GM12878 (cell line): ENCODE measurements around the gene MAML3. TPM values are rescaled to one million over a fixed set of nuclear protein-coding genes. Genes with fewer than 3 reads are reported as not detected.

ENCODE experiments used
- ATAC-seq: fragments of 200-7000 bp; cut with Tn5 transposase; 3 replicates; pipeline ENCODE4 v1.9.1; 2020; ENCODE audit warnings: mild to moderate bottlenecking, moderate library complexity
- BruUV-seq: library from RNA; stranded (reverse); fragments of 400-500 nt; replicated peaks from 2 replicates; lab custom pipeline; 2021; lab: Mats Ljungman, UMichigan
- CTCF ChIA-PET: fragments of 300-600 bp; sonication (Branson Sonifier 250); formaldehyde crosslinking; extraction: SDS; loops from one replicate; lab custom pipeline; 2021; ENCODE audit warnings: inconsistent platforms; lab: Yijun Ruan, JAX
- POLR2A ChIA-PET: fragments of 350-600 bp; formaldehyde crosslinking; extraction: SDS; loops from one replicate; lab custom pipeline; 2021; ENCODE audit warnings: inconsistent platforms; lab: Charles Lee
- RAD21 ChIA-PET: fragments of 300-600 bp; sonication (Branson Sonifier 250); formaldehyde crosslinking; loops from one replicate; lab custom pipeline; 2023; ENCODE audit warnings: antibody characterized with exemption; ENCODE audit not compliant: unreplicated experiment; lab: Charles Lee
- SMC1A ChIA-PET: fragments of 300-600 bp; sonication (Branson Sonifier 250); formaldehyde crosslinking; loops from one replicate; lab custom pipeline; 2023; ENCODE audit not compliant: unreplicated experiment, uncharacterized antibody; lab: Charles Lee
- DNase-seq: peaks from one replicate; pipeline ENCODE4 v3.0.0-alpha.2; 2011; ENCODE audit warnings: low read depth, low spot score
- FAIRE-seq: peaks from 3 replicates; lab custom pipeline; 2011; peaks lifted over from hg19 to GRCh38; lab: Jason Lieb, UNC
- H2AFZ ChIP-seq: 2 replicates; pipeline ENCODE4 v1.6.0; 2011; ENCODE audit warnings: low read depth, low read length, control low read depth; ENCODE audit not compliant: control insufficient read depth
- H3K27ac ChIP-seq: 2 replicates; pipeline ENCODE4 v1.5.1; 2011; ENCODE audit warnings: control low read depth; ENCODE audit not compliant: control insufficient read depth, insufficient read depth
- H3K27me3 ChIP-seq, 2 experiments: replicated peaks in 1 of 2; 2 replicates each; pipeline versions ENCODE4 v1.6.0 to v1.6.1; 2011; ENCODE audit warnings: low read length in 1 of 2; ENCODE audit not compliant: control insufficient read depth in 2 of 2, insufficient read depth in 2 of 2
- H3K36me3 ChIP-seq, 2 experiments: 2 replicates each; pipeline ENCODE4 v1.5.1; 2011; ENCODE audit warnings: low read length in 1 of 2; ENCODE audit not compliant: control insufficient read depth in 2 of 2, insufficient read depth in 2 of 2
- H3K4me1 ChIP-seq: 2 replicates; pipeline ENCODE4 v1.6.1; 2011; ENCODE audit warnings: mild to moderate bottlenecking, low read length, moderate library complexity, mixed read lengths; ENCODE audit not compliant: control insufficient read depth, insufficient read depth
- H3K4me2 ChIP-seq: 2 replicates; pipeline ENCODE4 v1.6.0; 2011; ENCODE audit warnings: control low read depth; ENCODE audit not compliant: control insufficient read depth, insufficient read depth
- H3K4me3 ChIP-seq: fragments of 200-600 bp; sonication (generic); 2 replicates; pipeline ENCODE4 v1.5.1; 2016
- H3K79me2 ChIP-seq: 2 replicates; pipeline ENCODE4 v1.6.0; 2011; ENCODE audit warnings: low read length; ENCODE audit not compliant: control insufficient read depth, insufficient read depth
- H3K9ac ChIP-seq: 2 replicates; pipeline ENCODE4 v1.8.0; 2011; ENCODE audit warnings: low read length, control low read depth, mixed read lengths; ENCODE audit not compliant: control insufficient read depth, insufficient read depth
- H3K9me3 ChIP-seq: replicated peaks from 3 replicates; pipeline ENCODE4 v1.5.1; 2011; ENCODE audit warnings: mild to moderate bottlenecking, low read length; ENCODE audit not compliant: control insufficient read depth, insufficient read depth
- H4K20me1 ChIP-seq: 2 replicates; pipeline ENCODE4 v1.6.0; 2011; ENCODE audit not compliant: control insufficient read depth, insufficient read depth
- HDAC6 ChIP-seq: fragments of 200-600 bp; sonication (generic); IDR thresholded peaks from one replicate; pipeline ENCODE4 v1.8.0; 2017; ENCODE audit warnings: antibody characterized with exemption; ENCODE audit not compliant: unreplicated experiment
- NFIC ChIP-seq: IDR thresholded peaks from 2 replicates; pipeline ENCODE4 v1.6.1; 2012; ENCODE audit warnings: low read depth, mild to moderate bottlenecking, inconsistent platforms, low read length, moderate library complexity
- NR2F1 ChIP-seq: fragments of 450-650 bp; conservative IDR thresholded peaks from 2 replicates; pipeline ENCODE4 v1.6.1; 2017; ENCODE audit warnings: mild to moderate bottlenecking
- STAT1 ChIP-seq: fragments of 450-650 bp; conservative IDR thresholded peaks from 2 replicates; pipeline ENCODE4 v1.6.1; 2014; ENCODE audit warnings: antibody characterized with exemption, mild to moderate bottlenecking
- WGBS: methylation state at CpG from one replicate; pipeline ENCODE4 v1.1.6; 2016; ENCODE audit warnings: low lambda C conversion rate; ENCODE audit not compliant: insufficient replicate concordance, insufficient coverage; ENCODE audit errors: missing lambda C conversion rate; 5-methylcytosine and 5-hydroxymethylcytosine counted together
- in situ Hi-C: fragments of 300-500 bp; cut with MboI; formaldehyde crosslinking; loops from 9 replicates; pipeline ENCODE4 v1.14.3; 2018; ENCODE audit warnings: mixed read lengths
- intact Hi-C: fragments of 100-400 bp; cut with micrococcal nuclease; formaldehyde crosslinking; loops from one replicate; pipeline ENCODE4 v1.14.2; 2022; ENCODE audit not compliant: unreplicated experiment
- polyA plus RNA-seq, 11 experiments: library from polyadenylated mRNA; depleted of rRNA in 4 of 11; unstranded in 6 of 11; stranded (reverse) in 5 of 11; fragments of >200 nt; fragmentation: Nextera tagmentation in 4 of 11; fragmentation: Illumina TruSeq in 1 of 11; extraction: Ambion mirVana in 4 of 11; extraction: Trizol in 1 of 11; gene quantifications; 1 replicate in 1 of 11; 2 replicates in 10 of 11; pipeline versions ENCODE4 v1.2.1 to v1.2.3, GENCODE V29; 2011 to 2016; ENCODE audit warnings: inconsistent platforms in 2 of 11, missing spikeins in 2 of 11, low read depth in 1 of 11
- total RNA-seq, 4 experiments: library from RNA; depleted of rRNA in 3 of 4; stranded (reverse); fragments of >200 nt in 3 of 4; fragmentation: Illumina TruSeq in 1 of 4; extraction: Trizol in 1 of 4; gene quantifications; 2 replicates each; pipeline versions ENCODE4 v1.2.1 to v1.2.3, GENCODE V29; 2013 to 2021
- TF ChIP-seq, protein P1 (sequence below): fragments of 150-350 bp; IDR thresholded peaks from 2 replicates; pipeline ENCODE4 v1.6.1; 2016; ENCODE audit warnings: low read depth, low read length
- TF ChIP-seq, protein P2 (sequence below): fragments of 450-650 bp; formaldehyde crosslinking; IDR thresholded peaks from 2 replicates; pipeline ENCODE4 v1.5.0; 2022; ENCODE audit warnings: mild to moderate bottlenecking, missing genetic modification characterization

Gene MAML3
- total and polyA plus RNA-seq, 10 of the 15 experiments (the other 5 are each of a cell fraction or from before 2014, with no cell fraction given) = under 0.01 to 0.53 (median 0.06) TPM; not detected in 2

DNA sequence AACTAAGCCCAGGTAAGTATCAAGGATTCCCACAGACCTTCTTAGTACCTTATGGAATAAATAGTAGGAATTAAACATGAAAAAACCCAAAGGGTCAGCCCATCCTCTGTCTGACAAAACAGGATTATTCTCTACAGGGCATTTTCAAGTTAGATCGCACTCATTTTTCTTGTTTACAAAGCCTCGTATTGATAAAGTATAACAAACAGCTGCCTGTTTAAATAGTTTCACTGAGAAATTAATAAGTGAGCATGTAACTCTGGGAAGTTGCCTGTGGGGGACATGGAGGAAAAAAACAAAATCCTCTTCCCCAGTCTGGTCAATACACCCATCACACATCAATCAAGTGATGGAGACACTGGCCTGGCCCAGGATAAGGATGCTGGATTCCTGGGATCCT, 48.5 kb downstream of the MAML3 start:
- no peak for FAIRE-seq
- Histone ChIP-seq H3K4me1 (no peaks in the 10 kb centered on the region), H2AFZ (no peak overlapping the region), H3K36me3 (no peaks in the 10 kb centered on the region), H4K20me1 (no peaks in the 10 kb centered on the region), H3K4me2 (no peak overlapping the region), H3K27ac (no peak overlapping the region), H3K9me3 (no peaks in the 10 kb centered on the region; the same call in 2 of the 3 replicates), H3K9ac (no peak overlapping the region), H3K79me2 (no peaks in the 10 kb centered on the region), H3K27me3 (no peaks in the 10 kb centered on the region; a peak in 1 of 4 replicates), H3K4me3 (no peak overlapping the region)
- ChIA-PET RAD21 (no interaction called here), POLR2A (no interaction called here), CTCF (no interaction called here), SMC1A (no interaction called here)
- no peak for ATAC-seq
- 61% methylated on average over 2 of the region's 2 CpGs for WGBS
- in situ Hi-C loops (no loop called here), intact Hi-C loops (no loop called here)
- no TSS peak for BruUV-seq
- no peak for DNase-seq
- TF ChIP-seq, protein P1, sequence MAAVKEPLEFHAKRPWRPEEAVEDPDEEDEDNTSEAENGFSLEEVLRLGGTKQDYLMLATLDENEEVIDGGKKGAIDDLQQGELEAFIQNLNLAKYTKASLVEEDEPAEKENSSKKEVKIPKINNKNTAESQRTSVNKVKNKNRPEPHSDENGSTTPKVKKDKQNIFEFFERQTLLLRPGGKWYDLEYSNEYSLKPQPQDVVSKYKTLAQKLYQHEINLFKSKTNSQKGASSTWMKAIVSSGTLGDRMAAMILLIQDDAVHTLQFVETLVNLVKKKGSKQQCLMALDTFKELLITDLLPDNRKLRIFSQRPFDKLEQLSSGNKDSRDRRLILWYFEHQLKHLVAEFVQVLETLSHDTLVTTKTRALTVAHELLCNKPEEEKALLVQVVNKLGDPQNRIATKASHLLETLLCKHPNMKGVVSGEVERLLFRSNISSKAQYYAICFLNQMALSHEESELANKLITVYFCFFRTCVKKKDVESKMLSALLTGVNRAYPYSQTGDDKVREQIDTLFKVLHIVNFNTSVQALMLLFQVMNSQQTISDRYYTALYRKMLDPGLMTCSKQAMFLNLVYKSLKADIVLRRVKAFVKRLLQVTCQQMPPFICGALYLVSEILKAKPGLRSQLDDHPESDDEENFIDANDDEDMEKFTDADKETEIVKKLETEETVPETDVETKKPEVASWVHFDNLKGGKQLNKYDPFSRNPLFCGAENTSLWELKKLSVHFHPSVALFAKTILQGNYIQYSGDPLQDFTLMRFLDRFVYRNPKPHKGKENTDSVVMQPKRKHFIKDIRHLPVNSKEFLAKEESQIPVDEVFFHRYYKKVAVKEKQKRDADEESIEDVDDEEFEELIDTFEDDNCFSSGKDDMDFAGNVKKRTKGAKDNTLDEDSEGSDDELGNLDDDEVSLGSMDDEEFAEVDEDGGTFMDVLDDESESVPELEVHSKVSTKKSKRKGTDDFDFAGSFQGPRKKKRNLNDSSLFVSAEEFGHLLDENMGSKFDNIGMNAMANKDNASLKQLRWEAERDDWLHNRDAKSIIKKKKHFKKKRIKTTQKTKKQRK = no peak
- no peak for TF ChIP-seq HDAC6
- TF ChIP-seq NR2F1 = no peak

DNA sequence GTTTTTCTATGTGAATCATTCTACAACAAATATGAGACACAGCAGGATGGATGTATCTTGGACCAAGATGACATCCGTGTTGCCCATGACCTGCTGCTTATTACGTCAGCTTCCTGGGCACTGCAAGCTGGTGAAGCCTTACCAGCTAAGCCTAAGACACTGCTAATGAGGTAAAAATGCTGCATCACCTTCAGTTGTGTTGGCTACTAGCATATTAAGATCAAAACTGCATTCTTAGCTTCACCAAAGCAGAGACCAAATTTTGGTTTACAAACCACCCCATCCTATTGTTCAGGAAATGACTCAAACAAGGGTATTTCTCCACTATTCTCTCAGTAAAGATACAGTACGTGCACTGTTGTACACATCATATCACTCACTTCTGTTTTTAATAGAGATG, 50.3 kb downstream of the MAML3 start:
- DNase-seq (peak; percentile 69), ATAC-seq (peak; percentile 92), FAIRE-seq (no peak)
- Histone ChIP-seq H3K4me2 (no peak overlapping the region), H3K9ac (no peak overlapping the region), H3K4me3 (no peak overlapping the region), H3K79me2 (no peaks in the 10 kb centered on the region), H3K4me1 (no peaks in the 10 kb centered on the region), H3K27me3 (peaks cover 0 to under 1% of the 10 kb centered on the region in 2 experiments; a peak in 1 of 4 replicates), H2AFZ (no peak overlapping the region), H3K36me3 (no peaks in the 10 kb centered on the region), H3K27ac (no peak overlapping the region), H4K20me1 (no peaks in the 10 kb centered on the region), H3K9me3 (no peaks in the 10 kb centered on the region; the same call in 2 of the 3 replicates)
- ChIA-PET RAD21 (no interaction called here), CTCF (no interaction called here), POLR2A (no interaction called here), SMC1A (interaction anchor here (1.3 kb wide), 1 partner anchor 11 kb away, joined by 3 read pairs; no protein-coding TSS in a partner anchor)
- WGBS = 2% methylated on average over 3 of the region's 3 CpGs
- in situ Hi-C loops = no loop called here
- intact Hi-C loops = no loop called here
- BruUV-seq = no TSS peak
- TF ChIP-seq NFIC (peak; percentile 52; the same call in 1 of the 2 replicates), STAT1 (no peak)
- TF ChIP-seq, protein P2, sequence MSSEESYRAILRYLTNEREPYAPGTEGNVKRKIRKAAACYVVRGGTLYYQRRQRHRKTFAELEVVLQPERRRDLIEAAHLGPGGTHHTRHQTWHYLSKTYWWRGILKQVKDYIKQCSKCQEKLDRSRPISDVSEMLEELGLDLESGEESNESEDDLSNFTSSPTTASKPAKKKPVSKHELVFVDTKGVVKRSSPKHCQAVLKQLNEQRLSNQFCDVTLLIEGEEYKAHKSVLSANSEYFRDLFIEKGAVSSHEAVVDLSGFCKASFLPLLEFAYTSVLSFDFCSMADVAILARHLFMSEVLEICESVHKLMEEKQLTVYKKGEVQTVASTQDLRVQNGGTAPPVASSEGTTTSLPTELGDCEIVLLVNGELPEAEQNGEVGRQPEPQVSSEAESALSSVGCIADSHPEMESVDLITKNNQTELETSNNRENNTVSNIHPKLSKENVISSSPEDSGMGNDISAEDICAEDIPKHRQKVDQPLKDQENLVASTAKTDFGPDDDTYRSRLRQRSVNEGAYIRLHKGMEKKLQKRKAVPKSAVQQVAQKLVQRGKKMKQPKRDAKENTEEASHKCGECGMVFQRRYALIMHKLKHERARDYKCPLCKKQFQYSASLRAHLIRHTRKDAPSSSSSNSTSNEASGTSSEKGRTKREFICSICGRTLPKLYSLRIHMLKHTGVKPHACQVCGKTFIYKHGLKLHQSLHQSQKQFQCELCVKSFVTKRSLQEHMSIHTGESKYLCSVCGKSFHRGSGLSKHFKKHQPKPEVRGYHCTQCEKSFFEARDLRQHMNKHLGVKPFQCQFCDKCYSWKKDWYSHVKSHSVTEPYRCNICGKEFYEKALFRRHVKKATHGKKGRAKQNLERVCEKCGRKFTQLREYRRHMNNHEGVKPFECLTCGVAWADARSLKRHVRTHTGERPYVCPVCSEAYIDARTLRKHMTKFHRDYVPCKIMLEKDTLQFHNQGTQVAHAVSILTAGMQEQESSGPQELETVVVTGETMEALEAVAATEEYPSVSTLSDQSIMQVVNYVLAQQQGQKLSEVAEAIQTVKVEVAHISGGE = no peak
- TF ChIP-seq, protein P1 = no peak
